GM12878 (cell line): ENCODE results near the gene KRT14. TPM values are rescaled to one million over a fixed set of nuclear protein-coding genes. Genes with fewer than 3 reads are reported as not detected.
"Not testable (repeated sequence)": the region's sequence is repeated elsewhere in the genome, so short reads cannot be mapped to it uniquely, and the experiment has no call there.

Source experiments
- ATAC-seq: fragments of 200-7000 bp; cut with Tn5 transposase; 3 replicates; pipeline ENCODE4 v1.9.1; 2020; ENCODE audit warnings: mild to moderate bottlenecking, moderate library complexity
- BruUV-seq: library from RNA; stranded (reverse); fragments of 400-500 nt; replicated peaks from 2 replicates; lab custom pipeline; 2021; lab: Mats Ljungman, UMichigan
- CTCF ChIA-PET: fragments of 300-600 bp; sonication (Branson Sonifier 250); formaldehyde crosslinking; extraction: SDS; loops from one replicate; lab custom pipeline; 2021; ENCODE audit warnings: inconsistent platforms; lab: Yijun Ruan, JAX
- POLR2A ChIA-PET: fragments of 350-600 bp; formaldehyde crosslinking; extraction: SDS; loops from one replicate; lab custom pipeline; 2021; ENCODE audit warnings: inconsistent platforms; lab: Charles Lee
- RAD21 ChIA-PET: fragments of 300-600 bp; sonication (Branson Sonifier 250); formaldehyde crosslinking; loops from one replicate; lab custom pipeline; 2023; ENCODE audit warnings: antibody characterized with exemption; ENCODE audit not compliant: unreplicated experiment; lab: Charles Lee
- SMC1A ChIA-PET: fragments of 300-600 bp; sonication (Branson Sonifier 250); formaldehyde crosslinking; loops from one replicate; lab custom pipeline; 2023; ENCODE audit not compliant: unreplicated experiment, uncharacterized antibody; lab: Charles Lee
- DNase-seq: peaks from one replicate; pipeline ENCODE4 v3.0.0-alpha.2; 2011; ENCODE audit warnings: low read depth, low spot score
- FAIRE-seq: peaks from 3 replicates; lab custom pipeline; 2011; peaks lifted over from hg19 to GRCh38; lab: Jason Lieb, UNC
- H2AFZ ChIP-seq: 2 replicates; pipeline ENCODE4 v1.6.0; 2011; ENCODE audit warnings: low read depth, low read length, control low read depth; ENCODE audit not compliant: control insufficient read depth
- H3K27ac ChIP-seq: 2 replicates; pipeline ENCODE4 v1.5.1; 2011; ENCODE audit warnings: control low read depth; ENCODE audit not compliant: control insufficient read depth, insufficient read depth
- H3K27me3 ChIP-seq, 2 experiments: replicated peaks in 1 of 2; 2 replicates each; pipeline versions ENCODE4 v1.6.0 to v1.6.1; 2011; ENCODE audit warnings: low read length in 1 of 2; ENCODE audit not compliant: control insufficient read depth in 2 of 2, insufficient read depth in 2 of 2
- H3K36me3 ChIP-seq, 2 experiments: 2 replicates each; pipeline ENCODE4 v1.5.1; 2011; ENCODE audit warnings: low read length in 1 of 2; ENCODE audit not compliant: control insufficient read depth in 2 of 2, insufficient read depth in 2 of 2
- H3K4me1 ChIP-seq: 2 replicates; pipeline ENCODE4 v1.6.1; 2011; ENCODE audit warnings: mild to moderate bottlenecking, low read length, moderate library complexity, mixed read lengths; ENCODE audit not compliant: control insufficient read depth, insufficient read depth
- H3K4me2 ChIP-seq: 2 replicates; pipeline ENCODE4 v1.6.0; 2011; ENCODE audit warnings: control low read depth; ENCODE audit not compliant: control insufficient read depth, insufficient read depth
- H3K4me3 ChIP-seq: fragments of 200-600 bp; sonication (generic); 2 replicates; pipeline ENCODE4 v1.5.1; 2016
- H3K79me2 ChIP-seq: 2 replicates; pipeline ENCODE4 v1.6.0; 2011; ENCODE audit warnings: low read length; ENCODE audit not compliant: control insufficient read depth, insufficient read depth
- H3K9ac ChIP-seq: 2 replicates; pipeline ENCODE4 v1.8.0; 2011; ENCODE audit warnings: low read length, control low read depth, mixed read lengths; ENCODE audit not compliant: control insufficient read depth, insufficient read depth
- H3K9me3 ChIP-seq: replicated peaks from 3 replicates; pipeline ENCODE4 v1.5.1; 2011; ENCODE audit warnings: mild to moderate bottlenecking, low read length; ENCODE audit not compliant: control insufficient read depth, insufficient read depth
- H4K20me1 ChIP-seq: 2 replicates; pipeline ENCODE4 v1.6.0; 2011; ENCODE audit not compliant: control insufficient read depth, insufficient read depth
- NR2F1 ChIP-seq: fragments of 450-650 bp; conservative IDR thresholded peaks from 2 replicates; pipeline ENCODE4 v1.6.1; 2017; ENCODE audit warnings: mild to moderate bottlenecking
- WGBS: methylation state at CpG from one replicate; pipeline ENCODE4 v1.1.6; 2016; ENCODE audit warnings: low lambda C conversion rate; ENCODE audit not compliant: insufficient replicate concordance, insufficient coverage; ENCODE audit errors: missing lambda C conversion rate; 5-methylcytosine and 5-hydroxymethylcytosine counted together
- in situ Hi-C: fragments of 300-500 bp; cut with MboI; formaldehyde crosslinking; loops from 9 replicates; pipeline ENCODE4 v1.14.3; 2018; ENCODE audit warnings: mixed read lengths
- intact Hi-C: fragments of 100-400 bp; cut with micrococcal nuclease; formaldehyde crosslinking; loops from one replicate; pipeline ENCODE4 v1.14.2; 2022; ENCODE audit not compliant: unreplicated experiment
- polyA plus RNA-seq, 11 experiments: library from polyadenylated mRNA; depleted of rRNA in 4 of 11; unstranded in 6 of 11; stranded (reverse) in 5 of 11; fragments of >200 nt; fragmentation: Nextera tagmentation in 4 of 11; fragmentation: Illumina TruSeq in 1 of 11; extraction: Ambion mirVana in 4 of 11; extraction: Trizol in 1 of 11; gene quantifications; 1 replicate in 1 of 11; 2 replicates in 10 of 11; pipeline versions ENCODE4 v1.2.1 to v1.2.3, GENCODE V29; 2011 to 2016; ENCODE audit warnings: inconsistent platforms in 2 of 11, missing spikeins in 2 of 11, low read depth in 1 of 11
- total RNA-seq, 4 experiments: library from RNA; depleted of rRNA in 3 of 4; stranded (reverse); fragments of >200 nt in 3 of 4; fragmentation: Illumina TruSeq in 1 of 4; extraction: Trizol in 1 of 4; gene quantifications; 2 replicates each; pipeline versions ENCODE4 v1.2.1 to v1.2.3, GENCODE V29; 2013 to 2021
- TF ChIP-seq, protein P1 (sequence below): IDR thresholded peaks from 2 replicates; pipeline ENCODE4 v1.6.1; 2011; ENCODE audit warnings: borderline replicate concordance, low read depth, mild to moderate bottlenecking, moderate library complexity, low read length; ENCODE audit not compliant: insufficient read depth, poor library complexity, severe bottlenecking

Gene KRT14
- total and polyA plus RNA-seq, 10 of the 15 experiments (the other 5 are each of a cell fraction or from before 2014, with no cell fraction given): 1.5 TPM; not detected in 9

GRCh38 chr17:41617698-41618097, 31.0 kb upstream of the KRT14 start (continued):
- no peak for TF ChIP-seq NR2F1
- TF ChIP-seq, all 136 proteins: peak for 0

GRCh38 chr17:41617136-41617535, 30.4 kb upstream of the KRT14 start:
- no peak overlapping the region for H3K9ac ChIP-seq
- H2AFZ ChIP-seq: no peak overlapping the region
- no peak overlapping the region for H3K4me2 ChIP-seq
- no peaks in the 10 kb centered on the region for H4K20me1 ChIP-seq
- intact Hi-C loops (no loop called here), in situ Hi-C loops (no loop called here)
- no peak for FAIRE-seq
- DNase-seq: no peak
- no peaks in the 10 kb centered on the region for H3K36me3 ChIP-seq
- BruUV-seq: no TSS peak
- TF ChIP-seq, protein P1, sequence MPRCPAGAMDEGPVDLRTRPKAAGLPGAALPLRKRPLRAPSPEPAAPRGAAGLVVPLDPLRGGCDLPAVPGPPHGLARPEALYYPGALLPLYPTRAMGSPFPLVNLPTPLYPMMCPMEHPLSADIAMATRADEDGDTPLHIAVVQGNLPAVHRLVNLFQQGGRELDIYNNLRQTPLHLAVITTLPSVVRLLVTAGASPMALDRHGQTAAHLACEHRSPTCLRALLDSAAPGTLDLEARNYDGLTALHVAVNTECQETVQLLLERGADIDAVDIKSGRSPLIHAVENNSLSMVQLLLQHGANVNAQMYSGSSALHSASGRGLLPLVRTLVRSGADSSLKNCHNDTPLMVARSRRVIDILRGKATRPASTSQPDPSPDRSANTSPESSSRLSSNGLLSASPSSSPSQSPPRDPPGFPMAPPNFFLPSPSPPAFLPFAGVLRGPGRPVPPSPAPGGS: no peak
- H3K27me3 ChIP-seq: peaks cover 0 to 2% of the 10 kb centered on the region in 2 experiments; a peak in 2 of 4 replicates
- H3K4me1 ChIP-seq: no peaks in the 10 kb centered on the region
- no peak overlapping the region for H3K4me3 ChIP-seq
- no peaks in the 10 kb centered on the region for H3K9me3 ChIP-seq
- WGBS: 2% methylated on average over 3 of the region's 3 CpGs
- no peak for ATAC-seq
- no peak overlapping the region for H3K27ac ChIP-seq
- CTCF ChIA-PET: no interaction called here
- no peaks in the 10 kb centered on the region for H3K79me2 ChIP-seq
- RAD21 ChIA-PET: no interaction called here
- SMC1A ChIA-PET: no interaction called here
- POLR2A ChIA-PET: interaction anchor here (0.5 kb wide), 1 partner anchor 71 kb away, joined by 4 read pairs; no protein-coding TSS in a partner anchor

DNA sequence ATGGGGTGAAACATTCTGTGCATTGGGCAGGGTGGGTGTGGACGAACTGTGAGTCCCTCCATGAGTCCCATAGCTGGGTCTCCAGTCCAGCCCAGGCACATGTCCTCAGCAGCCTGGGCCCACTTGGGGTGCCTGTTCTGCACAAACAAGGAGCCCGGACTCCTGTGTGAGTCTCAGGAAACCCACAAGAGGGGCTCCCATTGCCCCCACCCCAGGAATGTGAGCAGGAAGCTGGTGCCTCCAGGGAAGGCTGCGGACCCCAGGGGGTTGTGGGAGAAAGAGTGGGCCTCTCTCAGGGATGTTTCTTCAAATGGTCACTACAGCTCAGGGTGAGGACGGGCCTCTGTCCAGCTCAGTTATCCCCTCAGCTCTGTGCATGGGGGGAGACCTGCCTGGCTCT, 29.8 kb upstream of the KRT14 start:
- H4K20me1 ChIP-seq, intact Hi-C loops, FAIRE-seq, ATAC-seq, SMC1A ChIA-PET, H3K4me1 ChIP-seq, H3K4me3 ChIP-seq, H3K9me3 ChIP-seq, POLR2A ChIA-PET, H3K36me3 ChIP-seq, H3K4me2 ChIP-seq, H3K27me3 ChIP-seq, RAD21 ChIA-PET, CTCF ChIA-PET, H3K9ac ChIP-seq, in situ Hi-C loops, H3K27ac ChIP-seq, H2AFZ ChIP-seq, BruUV-seq, H3K79me2 ChIP-seq, DNase-seq: not testable (repeated sequence)
- 3% methylated on average over 4 of the region's 4 CpGs for WGBS
